NCI-H2107 treated with DMSO at 0.1 percent for 48 hours (cell line): ENCODE data around the gene ADGRL3.
"Not testable (repeated sequence)": the region's sequence is repeated elsewhere in the genome, so short reads cannot be mapped to it uniquely, and the experiment has no call there.

Experiments
- DNase-seq: peaks from one replicate; lab custom pipeline; 2025; ENCODE audit not compliant: unreplicated experiment; lab: John Stamatoyannopoulos, UW

The ADGRL3 gene

GRCh38 chr4:61782133-61782532 is 582.0 kb downstream of the ADGRL3 start:
- DNase-seq = no peak

DNA sequence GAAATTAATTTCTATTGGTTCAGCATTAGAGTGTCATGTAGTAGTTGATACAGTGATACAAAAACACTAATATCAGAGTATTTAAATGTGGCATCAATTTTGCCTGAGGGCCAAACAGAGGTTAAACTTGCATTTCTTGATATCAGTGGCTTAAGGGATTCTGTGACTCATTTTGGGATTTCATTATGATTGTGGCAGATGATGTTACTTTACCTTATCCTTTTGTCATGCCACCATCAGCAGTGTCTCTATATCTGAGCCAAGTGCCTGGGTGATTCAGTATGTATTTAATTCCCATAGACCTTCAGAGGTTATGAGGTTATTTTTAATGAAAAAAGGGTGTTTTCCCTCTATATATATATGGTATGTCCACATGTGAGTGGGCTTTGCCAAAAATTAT is 582.9 kb downstream of the ADGRL3 start:
- no peak for DNase-seq

GRCh38 chr4:61785761-61786160 is 585.6 kb downstream of the ADGRL3 start:
- no peak for DNase-seq

GRCh38 chr4:61786211-61786610 is 586.1 kb downstream of the ADGRL3 start:
- DNase-seq = no peak

DNA sequence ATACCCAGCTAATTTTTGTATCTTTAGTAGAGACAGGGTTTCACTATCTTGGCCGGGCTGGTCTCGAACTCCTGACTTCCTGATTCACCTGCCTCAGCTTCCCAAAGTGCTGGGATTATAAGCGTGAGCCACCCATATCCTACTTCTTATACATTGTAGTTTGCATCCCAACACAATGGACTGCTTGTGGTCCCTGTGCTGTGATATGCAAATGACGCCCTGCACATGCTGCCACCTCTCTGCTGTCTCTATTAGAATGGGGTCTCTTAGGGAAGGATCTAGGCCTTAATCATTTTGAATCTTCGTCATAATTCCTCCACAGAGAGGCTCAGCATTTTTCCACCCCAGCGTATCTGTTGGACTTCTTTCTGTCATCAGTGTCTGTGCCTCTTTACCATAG is 595.9 kb downstream of the ADGRL3 start:
- no peak for DNase-seq

- no peak for DNase-seq
Measured at GRCh38 chr4:61799794-61800193, 599.7 kb downstream of the ADGRL3 start.

DNA sequence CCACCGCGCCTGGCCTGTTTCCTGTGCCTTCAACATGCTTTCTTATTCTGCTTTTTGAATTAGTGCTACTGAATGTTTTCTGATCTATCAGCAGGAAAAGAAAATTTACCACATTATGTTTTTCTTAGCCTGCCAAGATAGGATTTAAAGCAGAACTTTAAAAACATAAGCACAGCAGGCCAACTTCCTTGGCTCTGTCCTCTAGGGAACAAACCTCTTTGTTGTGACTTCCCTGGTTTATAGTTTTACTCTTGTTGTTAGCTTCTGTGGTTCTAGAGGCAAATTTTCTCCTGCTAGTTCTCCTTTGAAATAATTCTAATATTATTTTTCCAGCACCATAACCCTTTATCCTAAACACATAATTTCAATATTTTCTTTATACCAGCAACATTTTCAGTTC is 605.1 kb downstream of the ADGRL3 start:
- no peak for DNase-seq

GRCh38 chr4:61805979-61806378 is 605.9 kb downstream of the ADGRL3 start:
- DNase-seq = no peak

DNA sequence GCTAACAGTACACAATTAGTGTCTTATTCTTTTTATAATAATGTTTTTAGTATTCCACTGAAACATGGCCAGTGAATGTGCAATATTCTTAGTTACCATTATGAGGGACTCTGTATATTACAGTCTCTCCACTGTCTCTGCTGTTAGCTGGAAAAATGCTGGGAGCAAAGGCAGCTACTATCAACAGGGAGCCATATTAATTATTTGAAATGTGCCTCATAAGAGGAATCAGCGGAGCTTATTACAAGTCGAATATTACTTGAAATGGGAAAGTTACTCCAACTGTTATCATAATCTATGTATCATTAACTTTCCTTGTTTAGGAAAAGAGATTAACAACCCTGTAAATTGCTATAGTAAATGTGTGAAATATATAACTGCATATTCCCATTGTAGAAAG is 612.0 kb downstream of the ADGRL3 start:
- DNase-seq = no peak

DNA sequence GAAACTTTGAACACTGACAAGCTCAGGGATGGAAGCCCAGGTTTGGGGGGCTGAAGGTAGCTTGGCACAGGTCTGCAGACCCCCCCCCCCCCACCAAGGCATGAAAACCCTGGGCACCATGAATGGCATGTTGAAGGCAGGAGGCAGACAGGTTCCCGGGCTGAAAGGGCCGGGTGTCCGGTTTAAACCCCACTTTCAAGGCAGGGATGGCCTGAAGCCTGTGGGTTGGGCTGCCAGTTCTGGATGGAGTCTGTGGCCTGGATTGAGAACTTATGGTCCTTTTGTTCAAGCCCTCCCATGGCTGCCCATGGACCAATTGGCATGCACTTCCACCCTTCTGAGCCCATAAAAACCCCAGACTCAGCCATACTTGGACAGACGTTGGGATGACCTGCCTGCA is 616.9 kb downstream of the ADGRL3 start:
- DNase-seq = no peak

GRCh38 chr4:61820136-61820535 is 620.0 kb downstream of the ADGRL3 start:
- no peak for DNase-seq

GRCh38 chr4:61824454-61824853 is 624.3 kb downstream of the ADGRL3 start:
- DNase-seq = no peak

GRCh38 chr4:61827907-61828391 is 627.8 kb downstream of the ADGRL3 start:
- DNase-seq = no peak

DNA sequence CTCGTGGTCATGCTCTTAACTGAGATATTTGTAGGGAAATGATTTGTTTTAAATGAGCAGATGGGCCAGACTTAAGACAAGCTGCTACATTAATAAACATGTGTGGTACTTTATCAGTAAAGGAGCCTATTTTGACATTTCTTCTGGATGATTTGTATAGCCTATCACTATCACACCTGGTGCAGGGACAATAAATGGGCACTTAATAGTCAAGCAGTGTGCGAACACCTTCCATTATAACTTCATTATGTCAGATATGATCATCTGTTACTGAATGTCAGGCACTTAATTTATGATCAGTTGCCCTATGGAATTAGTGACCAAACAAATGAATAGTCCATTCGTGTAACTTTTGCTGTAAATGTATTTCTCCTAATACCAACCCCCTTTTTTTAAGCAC is 628.8 kb downstream of the ADGRL3 start:
- no peak for DNase-seq

GRCh38 chr4:61831987-61832386 is 631.9 kb downstream of the ADGRL3 start:
- DNase-seq = no peak

DNA sequence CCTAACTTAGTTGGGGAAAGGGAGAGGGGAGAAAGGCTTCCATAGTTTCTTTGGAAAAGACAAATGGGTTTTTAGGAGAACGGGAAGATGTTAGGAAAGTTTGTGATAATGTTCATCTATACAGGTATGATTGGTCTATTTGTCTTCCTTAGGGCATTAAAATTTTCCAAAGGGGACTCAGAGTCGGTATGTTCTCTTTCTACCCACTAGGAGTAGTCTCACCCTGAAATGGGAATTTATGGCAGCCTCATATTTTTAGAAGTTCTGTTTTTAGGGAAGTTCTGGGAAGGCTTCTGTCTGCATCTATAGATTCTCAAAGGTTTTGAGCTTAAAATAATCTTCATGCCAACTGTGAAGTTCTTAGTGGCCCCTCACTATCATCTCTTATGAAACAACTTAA is 637.3 kb downstream of the ADGRL3 start:
- DNase-seq = no peak

GRCh38 chr4:61838072-61838471 is 637.9 kb downstream of the ADGRL3 start:
- DNase-seq = no peak

- no peak for DNase-seq
Measured at GRCh38 chr4:61841714-61842113, 641.6 kb downstream of the ADGRL3 start.

DNA sequence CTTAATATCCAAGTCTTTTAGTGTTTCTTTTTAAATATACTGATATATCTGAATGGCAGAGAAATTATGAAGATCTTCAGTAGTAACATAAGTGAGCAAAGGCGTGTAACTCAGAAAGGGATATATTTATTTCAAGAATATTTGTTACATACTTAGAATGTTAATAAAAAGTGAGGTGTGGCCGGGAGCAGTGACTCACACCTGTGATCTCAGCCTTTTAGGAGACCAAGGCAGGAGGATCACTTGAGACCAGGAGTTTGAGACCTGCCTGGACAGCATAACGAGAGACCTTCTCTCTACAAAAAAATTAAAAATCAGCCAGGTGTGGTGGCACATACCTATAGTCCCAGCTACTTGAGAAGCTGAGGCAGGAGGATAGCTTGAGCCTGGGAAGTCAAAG is 651.0 kb downstream of the ADGRL3 start:
- DNase-seq = no peak

DNA sequence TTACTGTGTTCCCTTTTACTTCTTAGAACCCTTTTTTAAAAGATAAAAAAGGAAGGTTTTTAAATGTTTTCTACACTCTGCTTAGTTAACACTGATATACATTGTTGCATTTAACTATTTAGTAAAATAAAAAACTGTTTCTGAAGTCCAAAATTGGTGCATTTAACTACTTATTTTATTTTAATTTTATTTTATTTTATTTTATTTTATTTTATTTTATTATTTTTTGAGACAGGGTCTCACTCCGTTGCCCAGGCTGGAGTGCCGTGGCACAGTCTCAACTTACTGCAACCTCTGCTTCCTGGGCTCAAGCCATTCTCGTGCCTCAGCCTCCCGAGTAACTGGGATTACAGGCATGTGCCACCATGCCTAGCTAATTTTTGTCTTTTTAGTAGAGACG is 652.0 kb downstream of the ADGRL3 start:
- not testable (repeated sequence) for DNase-seq

GRCh38 chr4:61853041-61853440 is 652.9 kb downstream of the ADGRL3 start:
- DNase-seq = no peak

DNA sequence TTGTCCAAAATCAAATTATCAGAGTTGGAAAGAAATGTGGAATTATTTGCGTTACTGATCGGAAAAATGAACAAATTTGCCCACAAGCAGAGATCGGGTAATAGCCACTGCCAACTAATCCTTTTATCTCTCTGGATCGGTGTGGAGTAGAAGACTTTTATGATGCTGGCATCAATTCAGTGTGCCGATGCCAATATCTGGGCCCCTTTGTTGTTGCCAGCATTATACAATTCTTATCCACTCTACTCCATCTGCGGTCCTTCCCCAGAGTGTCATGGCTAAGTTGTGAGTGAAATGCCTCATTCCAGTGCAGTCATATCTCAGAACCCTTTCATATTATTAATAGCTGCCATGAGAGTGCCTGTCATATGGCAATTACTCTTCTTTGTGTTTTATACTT is 660.2 kb downstream of the ADGRL3 start:
- no peak for DNase-seq

- DNase-seq = no peak
Measured at GRCh38 chr4:61864286-61864685, 664.2 kb downstream of the ADGRL3 start.
